Activated naive CD4-positive, alpha-beta T cell treated with anti-CD3 and anti-CD28 coated beads for 36 hours (primary cell): ENCODE data around the gene PDE3A. TPM values are rescaled to one million over a fixed set of nuclear protein-coding genes. Genes with fewer than 3 reads are reported as not detected.
"Not testable (repeated sequence)": the region's sequence is repeated elsewhere in the genome, so short reads cannot be mapped to it uniquely, and the experiment has no call there.

Experiments
- CTCF ChIA-PET: fragments of 350-600 bp; sonication (Branson Sonifier 250); formaldehyde crosslinking; loops from one replicate; lab custom pipeline; 2021; ENCODE audit warnings: antibody characterized with exemption; lab: Charles Lee
- DNase-seq: peaks from one replicate; pipeline ENCODE4 v3.0.0-alpha.2; 2020
- H3K27ac Mint-ChIP-seq: one replicate; pipeline ENCODE4 v1.8.0; 2021; ENCODE audit warnings: mild to moderate bottlenecking, mixed read lengths
- H3K27me3 Mint-ChIP-seq: one replicate; pipeline ENCODE4 v1.8.0; 2021; ENCODE audit warnings: low read depth, mixed read lengths
- H3K36me3 Mint-ChIP-seq: one replicate; pipeline ENCODE4 v1.8.0; 2021; ENCODE audit warnings: low read depth, mixed read lengths
- H3K4me1 Mint-ChIP-seq: one replicate; pipeline ENCODE4 v1.8.0; 2021; ENCODE audit warnings: low read depth, mixed read lengths
- H3K4me3 Mint-ChIP-seq: one replicate; pipeline ENCODE4 v1.8.0; 2021; ENCODE audit warnings: mild to moderate bottlenecking, moderate library complexity, mixed read lengths
- H3K9me3 Mint-ChIP-seq: one replicate; pipeline ENCODE4 v1.8.0; 2021; ENCODE audit warnings: mixed read lengths
- intact Hi-C: fragments of 100-400 bp; cut with micrococcal nuclease; formaldehyde crosslinking; loops from one replicate; pipeline ENCODE4 v1.15.1; 2023
- total RNA-seq, 2 experiments: library from RNA; stranded (reverse); gene quantifications; one replicate each; pipeline ENCODE4 v1.2.3, GENCODE V29; 2021

The PDE3A gene
- total RNA-seq, 2 experiments from 2014 or later = not detected

GRCh38 chr12:20377750-20378149 is 9.4 kb downstream of the PDE3A start:
- CTCF ChIA-PET = no interaction called here
- Mint-ChIP-seq H3K36me3 (no peaks in the 10 kb centered on the region), H3K27ac (no peak overlapping the region), H3K4me1 (no peaks in the 10 kb centered on the region), H3K4me3 (no peak overlapping the region), H3K27me3 (peaks cover 3% of the 10 kb centered on the region), H3K9me3 (no peaks in the 10 kb centered on the region)
- DNase-seq = no peak
- intact Hi-C loops = loop anchor here (5.0 kb wide), 2 partner anchors 620 to 640 kb away; no protein-coding TSS in a partner anchor

- H3K9me3 Mint-ChIP-seq = peaks cover 1% of the 10 kb centered on the region
- no peak overlapping the region for H3K4me3 Mint-ChIP-seq
- no peaks in the 10 kb centered on the region for H3K27me3 Mint-ChIP-seq
- CTCF ChIA-PET = no interaction called here
- H3K4me1 Mint-ChIP-seq = no peaks in the 10 kb centered on the region
- H3K36me3 Mint-ChIP-seq = no peaks in the 10 kb centered on the region
- DNase-seq = no peak
- H3K27ac Mint-ChIP-seq = no peak overlapping the region
- intact Hi-C loops = no loop called here
These were observed 13.8 kb downstream of the PDE3A start for GRCh38 chr12:20382117-20382516.

GRCh38 chr12:20383612-20384011 is 15.3 kb downstream of the PDE3A start:
- peaks cover 1% of the 10 kb centered on the region for H3K9me3 Mint-ChIP-seq
- intact Hi-C loops = no loop called here
- no peak overlapping the region for H3K4me3 Mint-ChIP-seq
- DNase-seq = no peak
- H3K4me1 Mint-ChIP-seq = no peaks in the 10 kb centered on the region
- H3K27ac Mint-ChIP-seq = no peak overlapping the region
- CTCF ChIA-PET = no interaction called here
- no peaks in the 10 kb centered on the region for H3K36me3 Mint-ChIP-seq
- no peaks in the 10 kb centered on the region for H3K27me3 Mint-ChIP-seq

DNA sequence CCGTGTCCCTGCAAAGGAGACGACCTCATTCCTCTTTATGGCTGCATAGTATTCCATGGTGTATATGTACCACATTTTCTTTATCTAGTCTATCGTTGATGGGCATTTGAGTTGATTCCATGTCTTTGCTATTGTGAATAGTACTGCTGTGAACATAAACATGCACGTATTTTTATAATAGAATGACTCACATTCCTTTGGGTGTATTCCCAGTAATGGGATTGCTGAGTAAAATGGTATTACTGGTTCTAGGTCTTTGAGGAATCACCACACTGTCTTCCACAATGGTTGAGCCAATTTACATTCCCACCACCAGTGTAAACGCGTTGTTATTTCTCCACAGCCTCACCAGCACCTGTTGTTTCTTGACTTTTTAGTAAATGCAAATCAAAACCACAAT is 16.5 kb downstream of the PDE3A start:
- H3K27ac Mint-ChIP-seq, intact Hi-C loops, H3K4me1 Mint-ChIP-seq, DNase-seq, H3K27me3 Mint-ChIP-seq, H3K9me3 Mint-ChIP-seq, CTCF ChIA-PET, H3K36me3 Mint-ChIP-seq, H3K4me3 Mint-ChIP-seq: not testable (repeated sequence)

DNA sequence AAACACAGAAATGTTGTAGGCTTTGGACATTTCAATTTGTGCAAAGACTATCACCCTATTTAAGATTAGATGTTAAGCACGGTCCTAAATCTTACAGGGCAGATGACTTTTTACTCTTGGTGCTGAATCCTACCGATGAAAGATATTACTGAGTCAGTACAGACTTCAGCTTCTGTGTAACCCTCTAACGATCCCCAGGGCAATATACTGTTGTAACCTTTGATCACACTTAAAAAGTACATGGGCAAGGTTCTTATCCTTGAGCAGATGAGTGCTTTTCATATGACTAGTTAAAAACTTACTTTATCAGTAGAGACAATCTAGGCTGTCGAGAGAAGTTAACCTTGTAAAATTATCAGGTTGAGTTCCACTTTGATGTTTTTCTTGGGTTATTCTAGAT is 22.5 kb downstream of the PDE3A start:
- peaks cover 2% of the 10 kb centered on the region for H3K9me3 Mint-ChIP-seq
- DNase-seq = no peak
- no peak overlapping the region for H3K27ac Mint-ChIP-seq
- intact Hi-C loops = no loop called here
- H3K4me1 Mint-ChIP-seq = no peaks in the 10 kb centered on the region
- H3K27me3 Mint-ChIP-seq = no peaks in the 10 kb centered on the region
- CTCF ChIA-PET = interaction anchor here (0.6 kb wide), 1 partner anchor 117 kb away, joined by 3 read pairs; no protein-coding TSS in a partner anchor
- no peaks in the 10 kb centered on the region for H3K36me3 Mint-ChIP-seq
- no peak overlapping the region for H3K4me3 Mint-ChIP-seq

DNA sequence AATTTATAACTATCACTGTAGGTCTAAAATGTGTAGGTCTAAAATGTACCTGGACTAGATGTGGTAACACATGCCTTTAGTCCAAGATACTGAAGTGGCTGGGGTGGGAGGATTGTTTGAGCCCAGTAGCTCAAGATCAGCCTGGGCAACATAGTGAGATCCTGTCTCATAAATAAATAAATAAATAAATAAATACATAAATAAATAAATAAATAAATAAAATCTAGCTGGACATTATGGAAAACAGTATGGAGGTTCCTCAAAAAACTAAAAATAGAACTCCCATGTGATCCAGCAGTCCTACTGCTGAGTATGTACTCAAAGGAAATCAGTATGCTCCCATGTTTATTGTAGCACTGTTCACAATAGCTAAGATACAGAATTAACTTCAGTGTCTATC is 24.0 kb downstream of the PDE3A start:
- Mint-ChIP-seq H3K4me3 (no peak overlapping the region), H3K27me3 (no peaks in the 10 kb centered on the region), H3K9me3 (peaks cover 2% of the 10 kb centered on the region), H3K4me1 (no peaks in the 10 kb centered on the region), H3K27ac (no peak overlapping the region), H3K36me3 (no peaks in the 10 kb centered on the region)
- intact Hi-C loops = no loop called here
- CTCF ChIA-PET = no interaction called here
- DNase-seq = no peak

DNA sequence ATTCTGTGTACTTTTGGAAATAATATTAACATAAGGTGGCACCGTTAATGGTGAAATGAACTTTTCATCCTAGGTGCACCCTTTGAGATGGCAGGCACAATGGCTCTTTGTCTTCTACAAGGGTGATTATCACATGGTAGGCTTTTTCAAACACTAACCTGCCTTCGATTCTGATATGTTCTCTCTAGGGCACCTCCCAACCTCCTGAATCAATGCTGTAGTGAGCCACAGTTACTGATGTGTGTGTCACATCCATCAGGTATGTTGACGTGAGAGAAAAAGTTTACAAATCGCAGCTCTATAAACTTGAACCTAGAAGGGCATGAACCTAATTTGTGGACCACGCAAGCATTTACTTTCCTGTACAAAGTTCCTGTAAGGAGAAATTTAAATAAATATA is 25.4 kb downstream of the PDE3A start:
- H3K27ac Mint-ChIP-seq = no peak overlapping the region
- CTCF ChIA-PET = no interaction called here
- H3K36me3 Mint-ChIP-seq = no peaks in the 10 kb centered on the region
- H3K4me1 Mint-ChIP-seq = no peaks in the 10 kb centered on the region
- H3K9me3 Mint-ChIP-seq = peaks cover 4% of the 10 kb centered on the region
- no peak for DNase-seq
- intact Hi-C loops = no loop called here
- no peaks in the 10 kb centered on the region for H3K27me3 Mint-ChIP-seq
- no peak overlapping the region for H3K4me3 Mint-ChIP-seq

GRCh38 chr12:20395791-20396550 is 27.6 kb downstream of the PDE3A start:
- no peak overlapping the region for H3K27ac Mint-ChIP-seq
- H3K9me3 Mint-ChIP-seq = peaks cover 4% of the 10 kb centered on the region
- CTCF ChIA-PET = no interaction called here
- H3K27me3 Mint-ChIP-seq = no peaks in the 10 kb centered on the region
- intact Hi-C loops = no loop called here
- H3K4me3 Mint-ChIP-seq = no peak overlapping the region
- no peak for DNase-seq
- no peaks in the 10 kb centered on the region for H3K36me3 Mint-ChIP-seq
- H3K4me1 Mint-ChIP-seq = no peaks in the 10 kb centered on the region

- Mint-ChIP-seq H3K4me3 (no peak overlapping the region), H3K27ac (no peak overlapping the region), H3K4me1 (no peaks in the 10 kb centered on the region), H3K27me3 (no peaks in the 10 kb centered on the region), H3K36me3 (no peaks in the 10 kb centered on the region), H3K9me3 (peaks cover 2% of the 10 kb centered on the region)
- no peak for DNase-seq
- CTCF ChIA-PET = no interaction called here
- intact Hi-C loops = no loop called here
These were observed 30.3 kb downstream of the PDE3A start for GRCh38 chr12:20398686-20399085.

- no peak overlapping the region for H3K27ac Mint-ChIP-seq
- DNase-seq = no peak
- no peaks in the 10 kb centered on the region for H3K4me1 Mint-ChIP-seq
- CTCF ChIA-PET = interaction anchor here (0.6 kb wide), 1 partner anchor 827 kb away, joined by 3 read pairs; no protein-coding TSS in a partner anchor
- H3K4me3 Mint-ChIP-seq = no peak overlapping the region
- no peaks in the 10 kb centered on the region for H3K27me3 Mint-ChIP-seq
- H3K36me3 Mint-ChIP-seq = no peaks in the 10 kb centered on the region
- peaks cover 2% of the 10 kb centered on the region for H3K9me3 Mint-ChIP-seq
- intact Hi-C loops = no loop called here
These were observed 31.7 kb downstream of the PDE3A start for GRCh38 chr12:20400003-20400402.

DNA sequence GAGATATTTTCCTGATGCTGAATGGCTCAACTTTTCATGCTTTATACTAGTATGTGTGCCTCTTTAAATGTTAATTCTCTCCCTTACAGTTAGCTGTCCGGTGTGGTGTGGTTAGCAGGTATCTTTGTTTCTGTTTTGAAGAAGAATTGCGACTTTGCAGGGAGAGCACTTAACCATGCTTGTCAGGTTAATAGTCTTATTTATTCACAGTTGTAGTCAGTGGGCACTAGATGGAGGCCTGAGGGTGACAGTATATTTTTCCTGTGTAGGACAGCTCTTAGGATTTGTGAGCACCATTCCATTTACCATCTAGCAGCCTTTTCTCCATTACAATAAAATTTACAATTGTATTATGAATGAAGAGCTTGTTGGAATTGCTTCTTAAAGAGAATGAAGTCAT is 34.9 kb downstream of the PDE3A start:
- no peak for DNase-seq
- CTCF ChIA-PET = no interaction called here
- Mint-ChIP-seq H3K27me3 (no peaks in the 10 kb centered on the region), H3K4me3 (no peak overlapping the region), H3K4me1 (no peaks in the 10 kb centered on the region), H3K36me3 (no peaks in the 10 kb centered on the region), H3K9me3 (no peaks in the 10 kb centered on the region), H3K27ac (no peak overlapping the region)
- intact Hi-C loops = no loop called here

DNA sequence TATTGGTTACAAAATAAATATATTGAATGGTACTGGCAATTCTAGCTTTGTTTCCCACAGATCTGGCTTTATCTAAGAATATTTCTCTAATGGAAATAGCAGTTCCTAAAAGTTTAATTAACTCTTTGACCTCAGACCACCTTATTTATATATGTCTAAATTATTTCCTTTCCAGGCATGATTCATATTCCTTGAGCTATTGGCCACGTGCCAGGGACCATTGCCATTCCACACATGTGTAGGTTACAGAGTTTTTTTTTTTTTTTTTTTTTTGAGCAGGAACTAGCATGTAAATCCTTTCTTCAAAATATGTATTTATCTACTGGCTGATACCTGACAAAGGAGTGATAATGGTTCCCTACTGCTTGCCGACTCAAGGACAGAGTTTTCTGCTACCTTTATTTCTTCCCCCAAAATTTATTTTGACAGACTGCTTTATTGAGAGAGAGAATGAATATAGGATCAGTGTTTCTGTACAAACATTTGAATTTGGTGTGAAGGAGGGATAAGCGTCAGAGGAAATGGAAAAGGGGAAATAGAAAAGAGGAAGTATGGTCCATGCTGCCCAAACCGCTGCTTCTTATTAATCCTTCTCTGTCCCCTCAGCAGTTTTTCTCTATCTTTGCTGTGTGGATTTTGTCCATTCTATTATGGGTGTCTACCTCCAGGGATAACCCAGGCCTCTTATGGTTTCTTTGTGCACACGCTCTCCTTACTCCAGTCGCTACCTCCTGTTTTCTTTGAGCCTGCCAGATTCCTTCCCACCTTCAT is 36.4 kb downstream of the PDE3A start:
- no peaks in the 10 kb centered on the region for H3K4me1 Mint-ChIP-seq
- intact Hi-C loops = no loop called here
- H3K4me3 Mint-ChIP-seq = no peak overlapping the region
- H3K27ac Mint-ChIP-seq = no peak overlapping the region
- CTCF ChIA-PET = interaction anchor here (0.5 kb wide), 1 partner anchor 62 kb away, joined by 5 read pairs; no protein-coding TSS in a partner anchor
- DNase-seq = no peak
- no peaks in the 10 kb centered on the region for H3K36me3 Mint-ChIP-seq
- H3K9me3 Mint-ChIP-seq = no peaks in the 10 kb centered on the region
- H3K27me3 Mint-ChIP-seq = no peaks in the 10 kb centered on the region
